ENCODE results near the gene CSNK1G1. TPM values are rescaled to one million over a fixed set of nuclear protein-coding genes. Genes with fewer than 3 reads are reported as not detected.

Gene CSNK1G1
- total and polyA plus RNA-seq, 2 of the 4 experiments (the other 2 are of a cell fraction): 7.4 to 29.4 TPM

- no peak overlapping the region for H2BK5ac ChIP-seq (ENCODE audit: low read depth, low read length, poor library complexity, severe bottlenecking)
- no peak overlapping the region for H2AK9ac ChIP-seq (replicated peaks; ENCODE audit: low read depth, low read length, poor library complexity)
- ATAC-seq (ENCODE audit: low read depth) (no peak), DNase-seq (no peak)
- ChIA-PET POLR2A (ENCODE audit: unreplicated experiment) (no interaction called here), CTCF (no interaction called here)
- intact Hi-C loops (cut with micrococcal nuclease): no loop called here
- no peak overlapping the region for H4K91ac ChIP-seq (ENCODE audit: insufficient read depth, low read depth, low read length)
- no peak overlapping the region for H2BK20ac ChIP-seq (ENCODE audit: low read depth, low read length)
- H3K4me1 ChIP-seq (ENCODE audit: control insufficient read depth, insufficient read depth, low read length): peaks cover 6% of the 10 kb centered on the region
- no peak overlapping the region for H3K18ac ChIP-seq (ENCODE audit: low read depth, low read length)
- no peak overlapping the region for H3K4me2 ChIP-seq (ENCODE audit: low read depth, low read length)
- H2AFZ ChIP-seq (replicated peaks; ENCODE audit: low read length, poor library complexity): no peak overlapping the region
- no peak overlapping the region for H3K56ac ChIP-seq (ENCODE audit: extremely low read depth, insufficient read depth, low read length)
- H3K14ac ChIP-seq (replicated peaks; ENCODE audit: low read depth, low read length): no peak overlapping the region
- no peak for TF ChIP-seq RAD21 (IDR thresholded peaks at IDR 0.05; ENCODE audit: low read length)
- no peak for TF ChIP-seq FOS (IDR thresholded peaks at IDR 0.05; ENCODE audit: low read depth, low read length)
- TF ChIP-seq SMC3 (IDR thresholded peaks at IDR 0.05; ENCODE audit: low read depth, low read length): no peak
- no peak for TF ChIP-seq MXI1 (IDR thresholded peaks at IDR 0.05; ENCODE audit: borderline replicate concordance, low read depth, low read length)
- TF ChIP-seq, protein P1, sequence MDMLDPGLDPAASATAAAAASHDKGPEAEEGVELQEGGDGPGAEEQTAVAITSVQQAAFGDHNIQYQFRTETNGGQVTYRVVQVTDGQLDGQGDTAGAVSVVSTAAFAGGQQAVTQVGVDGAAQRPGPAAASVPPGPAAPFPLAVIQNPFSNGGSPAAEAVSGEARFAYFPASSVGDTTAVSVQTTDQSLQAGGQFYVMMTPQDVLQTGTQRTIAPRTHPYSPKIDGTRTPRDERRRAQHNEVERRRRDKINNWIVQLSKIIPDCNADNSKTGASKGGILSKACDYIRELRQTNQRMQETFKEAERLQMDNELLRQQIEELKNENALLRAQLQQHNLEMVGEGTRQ (IDR thresholded peaks at IDR 0.05; ENCODE audit: low read depth, low read length): no peak
- TF ChIP-seq CTCF (conservative IDR thresholded peaks at IDR 0.05; ENCODE audit: low read depth, low read length): no peak
- TF ChIP-seq RCOR1 (IDR thresholded peaks at IDR 0.05; ENCODE audit: insufficient replicate concordance, low read length): no peak
- no peak for TF ChIP-seq MAZ (IDR thresholded peaks at IDR 0.05; ENCODE audit: borderline replicate concordance, low read depth, low read length)
- TF ChIP-seq NFE2L2 (IDR thresholded peaks at IDR 0.05; ENCODE audit: low read depth, low read length): no peak
- TF ChIP-seq BHLHE40 (IDR thresholded peaks at IDR 0.05; ENCODE audit: low read depth, low read length): no peak
- TF ChIP-seq, protein P2, sequence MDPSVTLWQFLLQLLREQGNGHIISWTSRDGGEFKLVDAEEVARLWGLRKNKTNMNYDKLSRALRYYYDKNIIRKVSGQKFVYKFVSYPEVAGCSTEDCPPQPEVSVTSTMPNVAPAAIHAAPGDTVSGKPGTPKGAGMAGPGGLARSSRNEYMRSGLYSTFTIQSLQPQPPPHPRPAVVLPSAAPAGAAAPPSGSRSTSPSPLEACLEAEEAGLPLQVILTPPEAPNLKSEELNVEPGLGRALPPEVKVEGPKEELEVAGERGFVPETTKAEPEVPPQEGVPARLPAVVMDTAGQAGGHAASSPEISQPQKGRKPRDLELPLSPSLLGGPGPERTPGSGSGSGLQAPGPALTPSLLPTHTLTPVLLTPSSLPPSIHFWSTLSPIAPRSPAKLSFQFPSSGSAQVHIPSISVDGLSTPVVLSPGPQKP (IDR thresholded peaks at IDR 0.05; ENCODE audit: borderline replicate concordance, low read depth, low read length): no peak
- TF ChIP-seq CHD1 (IDR thresholded peaks at IDR 0.05; ENCODE audit: low read depth, low read length): no peak
- no peak for TF ChIP-seq MAFK (IDR thresholded peaks at IDR 0.05; ENCODE audit: low read depth, low read length)
- no peak for TF ChIP-seq POLR2A (IDR thresholded peaks at IDR 0.05; ENCODE audit: low read depth, low read length)
- peaks cover 12 to 20% of the 10 kb centered on the region in 2 experiments; a peak in 3 of 4 replicates for H3K79me1 ChIP-seq (ENCODE audit: low read depth in 1 of 2, low read length in 2 of 2)
- H3K9me3 ChIP-seq (ENCODE audit: control insufficient read depth, insufficient read depth, low read length): no peaks in the 10 kb centered on the region
- no peak overlapping the region for H3K4ac ChIP-seq (ENCODE audit: low read depth, low read length)
- no peak overlapping the region for H4K8ac ChIP-seq (ENCODE audit: low read depth in 2 of 2, low read length in 2 of 2)
- H3K27me3 ChIP-seq (ENCODE audit: control insufficient read depth, insufficient read depth, low read length): no peaks in the 10 kb centered on the region
- peaks cover 16% of the 10 kb centered on the region for H3K9me1 ChIP-seq (ENCODE audit: insufficient read depth, low read length)
- peaks cover 18% of the 10 kb centered on the region for H4K20me1 ChIP-seq (ENCODE audit: insufficient read depth, low read length)
- no CpG with 5 or more reads among the region's 4 CpGs for WGBS, 2 experiments (ENCODE audit: extremely low coverage in 2 of 2, insufficient read length in 1 of 2)
- no peak overlapping the region for H3K23ac ChIP-seq (ENCODE audit: low read depth, low read length)
- no TSS peak for BruUV-seq (replicated peaks)
- no peak overlapping the region for H4K5ac ChIP-seq (ENCODE audit: low read depth, low read length)
- dilution Hi-C loops (cut with HindIII; ENCODE audit: low sequenced_read_pairs, unreplicated experiment): no loop called here
- no peak overlapping the region for H3K9ac ChIP-seq (ENCODE audit: low read depth, low read length)
- H3K36me3 ChIP-seq (ENCODE audit: control insufficient read depth, insufficient read depth, low read length): peaks cover 15% of the 10 kb centered on the region
- H3K27ac ChIP-seq (ENCODE audit: insufficient read depth, low read length): no peak overlapping the region
- no peak overlapping the region for H2BK15ac ChIP-seq (ENCODE audit: low read depth, low read length)
- no peak overlapping the region for H2AK5ac ChIP-seq (ENCODE audit: low read depth, low read length)
- H2BK120ac ChIP-seq (ENCODE audit: low read depth, low read length): no peak overlapping the region
- H3K4me3 ChIP-seq (ENCODE audit: insufficient read depth, low read depth, low read length): no peak overlapping the region
- in situ Hi-C loops (cut with MboI; ENCODE audit: low sequenced_read_pairs): no loop called here
These were observed 191.5 kb downstream of the CSNK1G1 start for GRCh38 chr15:64164436-64164835.
